ENCODE measurements around the gene FBLN1.
"Not testable (repeated sequence)": the region's sequence is repeated elsewhere in the genome, so short reads cannot be mapped to it uniquely, and the experiment has no call there.

- not testable (repeated sequence) for TF ChIP-seq CTCF (conservative IDR thresholded peaks at IDR 0.05); ZFX (IDR thresholded peaks at IDR 0.05)
These were observed 57.4 kb downstream of the FBLN1 start for GRCh38 chr22:45560092-45560491.

Data from C4-2B (cell line).